Measurements from ENCODE around the gene PRM2. TPM values are rescaled to one million over a fixed set of nuclear protein-coding genes. Genes with fewer than 3 reads are reported as not detected.

Gene PRM2
- total and polyA plus RNA-seq, 2 of the 8 experiments (the other 6 are each of a cell fraction or from before 2014, with no cell fraction given), result not detected

GRCh38 chr16:11320170-11320569 lies 43.9 kb upstream of the PRM2 start:
- H2BK15ac ChIP-seq (ENCODE audit: low read length), result no peak overlapping the region
- no peak overlapping the region for H2BK5ac ChIP-seq (ENCODE audit: low read depth, low read length)
- 69% methylated on average over 10 of the region's 10 CpGs; no CpG with 5 or more reads in 1 of the 2 experiments for WGBS, 2 experiments (ENCODE audit: extremely low coverage in 1 of 2, insufficient coverage in 1 of 2, insufficient read length in 1 of 2, insufficient replicate concordance in 2 of 2, low coverage in 1 of 2, low lambda C conversion rate in 2 of 2, missing lambda C conversion rate in 1 of 2)
- no peak overlapping the region for H2BK120ac ChIP-seq (replicated peaks; ENCODE audit: low read depth, low read length)
- H4K5ac ChIP-seq (ENCODE audit: insufficient read length, low read depth, low read length), result no peak overlapping the region
- ChIA-PET CTCF (ENCODE audit: partially characterized antibody) (interaction anchor here (0.8 to 2.8 kb wide), 6 partner anchors 8 to 358 kb away, joined by 3 to 10 read pairs (median 4); no protein-coding TSS in a partner anchor), POLR2A (ENCODE audit: partially characterized antibody) (interaction anchor here (0.9 to 4.6 kb wide), 8 partner anchors 9 to 65 kb away, joined by 3 to 25 read pairs (median 4); partner anchors contain the start of gene SOCS1)
- H3K36me3 ChIP-seq (ENCODE audit: control insufficient read depth in 2 of 4, insufficient read depth in 4 of 4, low read length in 3 of 4), result no peaks in the 10 kb centered on the region
- no peaks in the 10 kb centered on the region for H3K27me3 ChIP-seq (replicated peaks in 1 of 4; ENCODE audit: control insufficient read depth in 3 of 4, extremely low read depth in 1 of 4, insufficient read depth in 3 of 4, low read length in 3 of 4)
- no peak overlapping the region for H3K23ac ChIP-seq (ENCODE audit: insufficient read length)
- H3K9ac ChIP-seq (replicated peaks in 1 of 4; ENCODE audit: extremely low read depth in 1 of 4, low read depth in 3 of 4, low read length in 3 of 4), result no peak overlapping the region
- no peak overlapping the region for H3K4me3 ChIP-seq (ENCODE audit: extremely low read depth in 1 of 4, insufficient read depth in 2 of 4, low read depth in 3 of 4, low read length in 4 of 4)
- H3K18ac ChIP-seq (ENCODE audit: extremely low read depth, low read length), result no peak overlapping the region
- no peak overlapping the region for H2AK5ac ChIP-seq (ENCODE audit: low read depth, low read length)
- H3K79me1 ChIP-seq (ENCODE audit: low read depth, low read length), result no peaks in the 10 kb centered on the region
- H3K56ac ChIP-seq (replicated peaks; ENCODE audit: insufficient read length, low read depth, low read length), result no peak overlapping the region
- no peaks in the 10 kb centered on the region for H3K79me2 ChIP-seq (ENCODE audit: control insufficient read depth in 1 of 2, insufficient read depth in 2 of 2, low read length in 2 of 2)
- no peak overlapping the region for H3K4me2 ChIP-seq (ENCODE audit: insufficient read depth in 1 of 2, low read depth in 2 of 2, low read length in 2 of 2)
- no peak overlapping the region for H4K91ac ChIP-seq (replicated peaks; ENCODE audit: insufficient read length, low read length)
- H3K27ac ChIP-seq (ENCODE audit: low read depth, low read length), result no peak overlapping the region
- FAIRE-seq (no peak), DNase-seq (ENCODE audit: low read depth in 1 of 2, low spot score in 2 of 2) (no peak)
- no peak overlapping the region for H3K4ac ChIP-seq (replicated peaks; ENCODE audit: insufficient read length, low read depth, low read length)
- H3K14ac ChIP-seq (ENCODE audit: insufficient read length), result no peak overlapping the region
- peak overlapping the region; percentile 68; the same call in 1 of the 2 replicates for H2BK12ac ChIP-seq (ENCODE audit: low read depth, low read length)
- H3K4me1 ChIP-seq (replicated peaks in 1 of 4; ENCODE audit: control insufficient read depth in 3 of 4, insufficient read depth in 4 of 4, low read length in 3 of 4), result peaks cover 4 to 13% (median 11%) of the 10 kb centered on the region in 4 experiments
- H4K8ac ChIP-seq (ENCODE audit: extremely low read depth, insufficient read depth, low read length), result no peak overlapping the region
- H2BK20ac ChIP-seq (ENCODE audit: low read length), result no peak overlapping the region
- peaks cover 8% of the 10 kb centered on the region for H3K23me2 ChIP-seq (ENCODE audit: low read depth, low read length)
- H4K20me1 ChIP-seq (replicated peaks in 1 of 2; ENCODE audit: control insufficient read depth in 1 of 2, insufficient read depth in 2 of 2, low read length in 2 of 2), result no peaks in the 10 kb centered on the region
- H2AFZ ChIP-seq (ENCODE audit: low read length), result no peak overlapping the region
- H3K9me3 ChIP-seq (ENCODE audit: insufficient read depth in 2 of 2, low read depth in 1 of 2, low read length in 1 of 2), result no peaks in the 10 kb centered on the region
- TF ChIP-seq FOSL1 (IDR thresholded peaks at IDR 0.05; ENCODE audit: insufficient read depth, low read depth, low read length), result no peak
- TF ChIP-seq MAX (IDR thresholded peaks at IDR 0.05), result no peak

All from H1 (cell line).